ENCODE data around the gene QPRT.
"Not testable (repeated sequence)": the region's sequence is repeated elsewhere in the genome, so short reads cannot be mapped to it uniquely, and the experiment has no call there.

The QPRT gene

DNA sequence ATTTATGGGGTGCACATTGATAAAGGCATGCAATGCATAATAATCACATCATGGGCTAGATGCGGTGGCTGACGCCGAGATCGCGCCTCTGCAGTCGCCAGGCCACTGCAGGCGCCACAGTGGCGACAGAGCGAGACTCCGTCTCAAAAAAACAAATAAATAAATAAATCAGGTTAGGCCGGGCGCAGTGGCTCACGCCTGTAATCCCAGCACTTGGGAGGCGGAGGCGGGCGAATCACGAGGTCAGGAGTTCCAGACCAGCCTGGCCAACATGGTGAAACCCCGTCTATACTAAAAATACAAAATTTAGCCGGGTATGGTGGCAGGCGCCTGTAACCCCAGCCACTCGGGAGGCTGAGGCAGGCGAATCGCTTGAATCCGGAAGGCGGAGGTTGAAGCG, 13.6 kb downstream of the QPRT start:
- not testable (repeated sequence) for DNase-seq (ENCODE audit: low read depth in 1 of 2, low spot score in 1 of 2)

DNA sequence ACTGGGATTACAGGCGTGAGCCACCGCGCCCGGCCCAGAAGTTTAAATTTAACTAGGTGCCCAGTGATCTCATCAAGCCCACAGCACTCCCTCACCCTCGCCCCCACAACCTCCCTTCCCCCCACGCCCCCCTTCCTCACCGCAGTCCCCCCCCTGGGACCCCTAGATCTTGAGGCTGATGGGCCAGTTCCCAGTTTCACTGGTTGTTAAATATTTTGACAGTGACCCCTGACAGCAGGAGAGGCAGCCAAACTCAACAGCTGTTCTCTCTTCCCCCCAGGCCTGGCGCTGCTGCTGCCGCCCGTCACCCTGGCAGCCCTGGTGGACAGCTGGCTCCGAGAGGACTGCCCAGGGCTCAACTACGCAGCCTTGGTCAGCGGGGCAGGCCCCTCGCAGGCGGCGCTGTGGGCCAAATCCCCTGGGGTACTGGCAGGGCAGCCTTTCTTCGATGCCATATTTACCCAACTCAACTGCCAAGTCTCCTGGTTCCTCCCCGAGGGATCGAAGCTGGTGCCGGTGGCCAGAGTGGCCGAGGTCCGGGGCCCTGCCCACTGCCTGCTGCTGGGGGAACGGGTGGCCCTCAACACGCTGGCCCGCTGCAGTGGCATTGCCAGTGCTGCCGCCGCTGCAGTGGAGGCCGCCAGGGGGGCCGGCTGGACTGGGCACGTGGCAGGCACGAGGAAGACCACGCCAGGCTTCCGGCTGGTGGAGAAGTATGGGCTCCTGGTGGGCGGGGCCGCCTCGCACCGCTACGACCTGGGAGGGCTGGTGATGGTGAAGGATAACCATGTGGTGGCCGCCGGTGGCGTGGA, 15.6 kb downstream of the QPRT start:
- DNase-seq (ENCODE audit: low read depth in 1 of 2, low spot score in 1 of 2), result no peak

DNA sequence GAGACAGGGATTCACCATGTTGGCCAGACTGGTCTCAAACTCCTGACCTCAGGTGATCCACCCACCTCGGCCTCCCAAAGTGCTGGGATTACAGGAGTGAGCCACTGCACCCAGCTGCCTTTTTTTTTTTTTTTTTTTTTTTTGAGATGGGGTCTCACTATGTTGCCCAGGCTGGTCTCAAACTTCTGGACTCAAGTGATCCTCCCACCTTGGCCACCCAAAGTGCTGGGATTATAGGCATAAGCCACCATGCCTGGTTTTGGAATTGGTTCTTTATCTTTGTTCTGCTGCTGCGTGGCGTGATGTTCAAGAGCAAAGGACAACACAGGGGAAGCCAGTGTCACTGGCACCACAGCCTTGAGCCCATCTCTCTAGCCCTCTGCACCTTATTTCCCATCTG, 16.7 kb downstream of the QPRT start:
- not testable (repeated sequence) for DNase-seq (ENCODE audit: low read depth in 1 of 2, low spot score in 1 of 2)

DNA sequence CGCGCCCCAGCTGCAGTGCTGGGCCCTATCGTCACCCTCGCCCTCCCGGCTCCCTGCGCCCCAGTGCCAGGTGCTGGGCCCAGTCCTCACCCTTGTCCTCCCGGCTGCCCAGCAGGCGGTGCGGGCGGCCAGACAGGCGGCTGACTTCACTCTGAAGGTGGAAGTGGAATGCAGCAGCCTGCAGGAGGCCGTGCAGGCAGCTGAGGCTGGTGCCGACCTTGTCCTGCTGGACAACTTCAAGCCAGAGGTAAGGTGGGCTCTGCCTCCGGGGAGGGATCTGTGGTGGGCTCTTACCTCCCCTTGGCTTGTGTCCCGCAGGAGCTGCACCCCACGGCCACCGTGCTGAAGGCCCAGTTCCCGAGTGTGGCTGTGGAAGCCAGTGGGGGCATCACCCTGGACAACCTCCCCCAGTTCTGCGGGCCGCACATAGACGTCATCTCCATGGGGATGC, 17.9 kb downstream of the QPRT start:
- no peak for DNase-seq (ENCODE audit: low read depth in 1 of 2, low spot score in 1 of 2)

DNA sequence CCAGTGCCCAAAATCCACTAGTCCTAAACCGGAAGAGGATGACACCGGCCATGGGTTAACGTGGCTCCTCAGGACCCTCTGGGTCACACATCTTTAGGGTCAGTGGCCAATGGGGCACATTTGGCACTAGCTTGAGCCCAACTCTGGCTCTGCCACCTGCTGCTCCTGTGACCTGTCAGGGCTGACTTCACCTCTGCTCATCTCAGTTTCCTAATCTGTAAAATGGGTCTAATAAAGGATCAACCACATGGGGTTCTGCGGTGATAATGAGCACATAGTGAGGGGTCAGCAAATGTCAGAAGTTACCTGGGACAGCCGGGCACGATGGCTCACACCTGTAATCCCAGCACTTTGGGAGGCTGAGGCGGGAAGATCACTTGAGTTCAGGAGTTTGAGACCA, 18.4 kb downstream of the QPRT start:
- no peak for DNase-seq (ENCODE audit: low read depth in 1 of 2, low spot score in 1 of 2)

DNA sequence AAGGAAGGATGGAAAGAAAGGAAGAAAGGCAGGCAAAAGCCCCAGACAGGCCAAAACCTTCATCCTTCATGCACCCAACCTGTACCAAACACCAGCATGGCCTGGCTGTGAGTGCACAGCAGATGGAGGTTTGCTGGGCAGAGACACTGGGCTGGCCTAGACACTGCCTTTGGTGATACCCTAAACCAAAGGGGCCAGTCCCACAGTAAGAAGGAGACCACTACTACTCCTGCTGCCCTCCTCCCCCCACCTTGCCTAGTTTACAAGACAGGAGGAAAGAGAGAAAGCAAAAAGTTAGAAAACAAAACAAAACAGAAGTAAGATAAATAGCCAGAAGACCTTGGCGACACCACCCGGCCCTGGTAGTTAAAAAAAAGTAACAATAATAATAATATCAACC, 19.1 kb downstream of the QPRT start:
- DNase-seq (ENCODE audit: low read depth in 1 of 2, low spot score in 1 of 2), result no peak

DNA sequence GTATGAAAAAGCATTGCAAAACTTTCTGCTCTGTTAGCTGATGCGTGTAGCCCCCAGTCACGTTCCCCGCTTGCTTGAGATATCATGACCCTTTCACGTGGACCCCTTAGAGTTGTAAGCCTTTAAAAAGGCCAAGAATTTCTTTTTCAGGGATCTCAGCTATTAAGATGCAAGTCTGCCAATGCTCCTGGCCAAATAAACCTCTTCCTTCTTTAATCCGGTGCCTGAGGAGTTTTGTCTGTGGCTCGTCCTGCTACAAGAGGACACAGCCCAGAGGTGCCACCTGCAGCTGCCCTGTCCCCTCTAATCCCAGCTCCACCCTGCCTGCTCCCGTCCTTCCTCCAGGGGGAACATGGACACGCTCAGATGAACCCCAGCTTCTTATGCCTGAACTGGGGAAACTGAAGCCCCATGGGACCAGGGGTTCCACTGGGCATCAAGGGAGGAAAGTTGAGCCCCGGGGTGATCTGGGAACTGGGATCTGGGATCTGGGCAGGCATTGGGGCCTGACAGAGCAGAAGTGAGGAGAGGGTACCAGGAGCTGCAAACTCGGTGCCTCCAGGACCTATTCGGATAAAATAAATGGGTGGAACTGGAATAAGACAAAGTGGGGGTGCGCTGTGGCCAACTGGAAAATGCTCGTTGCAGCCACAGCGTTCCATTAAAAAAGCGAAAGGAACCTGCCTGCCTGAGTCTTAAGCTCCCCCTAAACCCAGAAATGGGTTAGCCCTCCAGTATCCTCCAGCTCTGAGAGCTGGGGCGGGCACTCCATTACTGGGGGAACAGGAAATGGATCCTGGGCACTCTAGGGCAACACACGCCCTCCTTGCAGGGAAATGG, 19.7 kb downstream of the QPRT start:
- no peak for DNase-seq (ENCODE audit: low read depth in 1 of 2, low spot score in 1 of 2)

DNA sequence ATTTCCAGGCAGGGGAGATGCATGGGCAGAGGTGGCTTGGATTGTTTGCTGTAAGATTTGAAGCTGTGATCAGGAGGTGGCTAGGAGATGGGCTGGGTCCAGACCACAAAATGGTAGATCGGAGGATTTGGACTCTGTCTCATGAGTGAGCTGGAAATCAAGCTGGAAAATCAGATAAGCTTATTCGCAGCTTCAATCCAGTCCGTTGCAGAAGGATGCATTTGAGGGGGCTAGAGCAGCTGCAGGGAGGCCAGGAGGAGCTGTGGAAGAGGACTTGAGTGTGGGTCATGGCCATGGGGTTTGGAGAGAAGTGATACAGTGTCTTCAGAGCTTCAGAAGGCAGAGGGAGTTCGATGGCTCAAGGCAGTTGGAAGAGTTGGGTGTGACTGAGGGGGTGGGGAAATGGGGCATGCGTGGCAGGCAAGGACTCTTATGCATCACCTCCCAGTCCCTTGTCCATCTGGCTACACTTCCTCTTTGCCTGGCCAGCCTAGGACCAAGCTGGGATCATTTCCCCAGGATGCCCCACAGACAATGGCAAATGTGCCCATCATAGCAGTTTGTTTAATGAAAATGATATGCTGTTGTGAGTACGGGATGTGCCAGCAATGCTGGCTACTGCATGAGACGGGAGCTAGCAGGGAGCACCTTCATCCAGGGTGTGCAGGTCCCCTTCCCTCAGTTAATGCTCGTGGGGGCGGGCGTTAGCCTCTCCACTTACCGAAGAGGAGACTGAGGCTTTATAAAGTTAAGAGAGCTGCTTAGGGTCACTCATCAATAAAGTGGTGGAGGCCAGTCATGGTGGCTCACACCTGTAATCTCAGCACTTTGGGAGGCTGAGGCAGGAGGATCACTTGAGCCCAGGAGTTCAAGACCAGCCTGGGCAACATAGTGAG, 20.6 kb downstream of the QPRT start:
- no peak for DNase-seq (ENCODE audit: low read depth in 1 of 2, low spot score in 1 of 2)

DNA sequence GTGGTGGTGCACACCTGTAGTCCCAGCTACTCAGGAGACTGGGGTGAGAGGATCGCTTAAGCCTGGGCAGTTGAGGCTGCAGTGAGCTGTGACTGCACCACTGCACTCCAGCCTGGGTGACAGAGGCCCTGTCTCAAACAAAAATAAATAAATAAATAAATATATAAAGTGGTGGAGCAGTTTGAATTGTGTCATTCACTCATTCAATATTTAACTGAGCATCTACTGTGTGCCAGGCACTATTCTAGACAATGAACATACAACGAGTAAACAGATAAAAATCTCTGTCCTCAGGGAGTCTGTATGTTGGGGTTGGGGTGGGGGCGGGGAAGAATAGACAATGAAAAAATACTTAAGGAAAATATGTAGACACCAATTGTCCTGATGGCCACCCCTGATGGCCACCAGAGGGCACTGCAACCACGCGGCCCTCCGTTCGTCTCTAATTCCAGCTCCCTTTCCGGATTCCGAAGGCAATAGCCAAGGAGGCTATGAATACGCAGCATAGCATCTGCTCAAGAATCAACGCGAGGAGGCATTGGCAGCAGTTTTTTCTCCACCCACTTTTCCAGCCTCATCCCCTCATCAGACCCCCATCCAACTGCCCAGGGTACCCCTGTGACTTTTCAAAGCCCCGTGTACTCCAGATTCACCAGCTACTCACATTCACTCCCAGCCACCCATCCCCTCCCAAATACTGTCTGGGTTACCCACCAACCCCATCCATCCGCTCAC, 21.4 kb downstream of the QPRT start:
- DNase-seq (ENCODE audit: low read depth in 1 of 2, low spot score in 1 of 2), result peak; percentile 55 to 64

DNA sequence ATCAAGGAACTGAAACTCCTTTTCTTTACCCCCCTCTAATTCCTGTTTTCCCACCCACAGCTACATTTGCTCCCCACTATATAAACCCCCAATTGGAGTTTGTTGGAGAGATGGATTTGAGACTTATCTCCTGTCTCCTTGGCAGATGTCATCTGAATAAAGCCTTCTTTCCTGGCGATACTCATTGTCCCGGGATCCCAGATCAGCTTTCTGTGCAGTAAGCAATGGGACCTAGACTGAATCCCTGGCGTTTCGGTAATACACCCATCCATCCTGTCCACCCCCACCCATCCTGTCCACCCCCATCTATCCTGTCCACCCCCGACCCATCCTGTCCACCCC, 22.2 kb downstream of the QPRT start:
- DNase-seq (ENCODE audit: low read depth in 1 of 2, low spot score in 1 of 2), result no peak

DNA sequence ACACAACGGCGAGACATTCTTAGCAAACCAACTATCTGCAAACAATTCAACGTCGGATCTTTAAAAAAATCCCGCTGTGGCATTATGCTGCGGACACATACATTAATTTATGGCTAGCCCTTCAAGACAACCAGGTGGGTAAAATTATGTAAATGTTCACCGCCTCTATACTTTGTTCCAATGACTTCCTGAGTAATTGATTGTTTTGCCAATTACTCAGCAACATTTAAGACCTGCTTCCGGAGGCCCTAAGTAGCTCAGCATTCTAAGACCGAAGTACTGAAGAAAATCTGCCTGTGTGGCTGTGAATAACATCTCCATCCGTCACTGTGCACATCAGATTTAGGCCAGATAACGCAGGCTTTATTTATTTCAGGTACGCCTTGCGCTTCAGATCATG, 23.3 kb downstream of the QPRT start:
- no peak for DNase-seq (ENCODE audit: low read depth in 1 of 2, low spot score in 1 of 2)

DNA sequence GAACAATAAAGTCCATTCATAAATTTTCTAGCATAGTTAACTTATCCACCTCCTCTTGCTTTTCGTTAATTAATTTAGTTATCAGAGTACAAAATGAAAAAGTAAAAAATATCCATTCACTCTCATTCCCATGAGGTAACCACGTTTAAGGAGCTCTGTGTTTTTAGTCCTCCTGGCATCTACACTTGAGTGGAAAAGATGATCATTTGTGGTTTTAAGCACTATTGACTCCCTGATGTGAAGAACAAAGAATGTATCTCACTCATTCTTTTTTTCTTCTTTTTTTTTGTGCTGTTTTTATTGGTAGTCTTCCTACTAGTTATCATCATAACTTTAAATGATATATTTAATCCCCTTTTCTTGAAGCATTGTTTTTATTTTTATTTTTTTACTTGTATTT, 26.1 kb downstream of the QPRT start:
- DNase-seq (ENCODE audit: low read depth in 1 of 2, low spot score in 1 of 2), result no peak

DNA sequence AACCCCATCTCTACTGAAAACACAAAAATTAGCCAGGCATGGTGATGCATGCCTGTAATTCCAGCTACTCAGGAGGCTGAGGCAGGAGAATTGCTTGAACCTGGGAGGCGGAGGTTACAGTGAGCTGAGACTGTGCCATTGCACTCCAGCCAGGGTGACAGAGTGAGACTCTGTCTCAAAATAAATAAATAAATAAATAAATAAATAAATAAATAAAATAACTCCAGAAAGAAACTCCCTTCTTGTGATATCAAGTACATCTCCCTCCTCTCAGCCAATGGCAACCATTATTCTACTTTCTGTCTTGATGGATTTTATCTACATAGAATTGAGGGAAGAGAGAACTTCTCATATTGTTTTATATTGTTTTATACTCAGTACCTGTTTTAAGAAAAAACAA, 28.2 kb downstream of the QPRT start:
- not testable (repeated sequence) for DNase-seq (ENCODE audit: low read depth in 1 of 2, low spot score in 1 of 2)

DNA sequence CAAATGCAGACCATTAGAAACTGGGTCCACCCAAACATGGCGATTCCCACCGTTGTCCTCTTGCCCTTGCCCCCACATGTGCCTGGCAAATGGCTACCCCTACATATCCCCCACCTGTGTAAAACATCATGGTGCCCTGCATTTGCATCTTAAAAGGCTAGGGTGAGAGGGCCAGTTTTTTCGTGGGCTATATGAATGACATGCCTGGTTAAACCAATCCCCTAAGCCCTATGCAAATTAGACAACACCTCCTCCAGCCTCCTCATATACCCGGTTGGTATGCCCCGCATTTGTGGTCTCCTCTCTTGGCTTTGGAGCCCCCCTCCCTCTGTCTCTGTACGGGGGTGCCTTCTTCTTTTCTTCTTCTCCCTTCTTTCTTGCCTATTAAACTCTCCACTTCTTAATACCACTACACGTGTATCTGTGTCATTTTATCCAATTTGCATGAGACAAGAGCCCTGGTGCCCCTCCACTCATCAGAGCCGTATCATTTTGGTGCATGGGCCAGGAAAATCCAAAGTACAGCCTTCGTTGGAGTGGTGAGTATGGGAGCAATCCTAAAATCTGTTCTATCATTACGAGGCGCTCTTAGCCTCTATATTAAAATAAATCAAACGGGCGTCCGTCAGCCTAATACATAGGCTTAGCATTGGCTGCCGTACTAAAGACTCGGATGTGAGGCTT, 30.1 kb downstream of the QPRT start:
- DNase-seq (ENCODE audit: low read depth in 1 of 2, low spot score in 1 of 2), result no peak

DNA sequence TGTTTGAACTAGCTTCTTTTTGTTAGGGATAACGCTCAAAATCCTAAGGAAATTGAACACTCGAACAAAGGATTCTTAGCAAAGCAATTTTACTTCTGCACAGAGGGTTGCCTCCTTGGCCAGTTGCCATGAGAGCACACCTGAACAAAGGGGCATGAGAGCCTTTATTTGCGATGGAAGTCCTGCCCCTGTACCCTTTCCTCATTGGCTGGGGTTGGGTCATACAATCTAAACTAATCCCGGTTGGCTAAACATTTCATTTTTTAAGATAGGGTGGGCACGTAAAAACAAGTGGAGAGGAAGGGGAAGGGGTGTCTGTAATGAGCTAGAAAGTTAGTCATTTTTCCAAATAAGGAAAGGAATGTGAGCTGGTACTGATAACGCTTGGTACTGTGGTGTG, 30.7 kb downstream of the QPRT start:
- DNase-seq (ENCODE audit: low read depth in 1 of 2, low spot score in 1 of 2), result not testable (repeated sequence)

DNA sequence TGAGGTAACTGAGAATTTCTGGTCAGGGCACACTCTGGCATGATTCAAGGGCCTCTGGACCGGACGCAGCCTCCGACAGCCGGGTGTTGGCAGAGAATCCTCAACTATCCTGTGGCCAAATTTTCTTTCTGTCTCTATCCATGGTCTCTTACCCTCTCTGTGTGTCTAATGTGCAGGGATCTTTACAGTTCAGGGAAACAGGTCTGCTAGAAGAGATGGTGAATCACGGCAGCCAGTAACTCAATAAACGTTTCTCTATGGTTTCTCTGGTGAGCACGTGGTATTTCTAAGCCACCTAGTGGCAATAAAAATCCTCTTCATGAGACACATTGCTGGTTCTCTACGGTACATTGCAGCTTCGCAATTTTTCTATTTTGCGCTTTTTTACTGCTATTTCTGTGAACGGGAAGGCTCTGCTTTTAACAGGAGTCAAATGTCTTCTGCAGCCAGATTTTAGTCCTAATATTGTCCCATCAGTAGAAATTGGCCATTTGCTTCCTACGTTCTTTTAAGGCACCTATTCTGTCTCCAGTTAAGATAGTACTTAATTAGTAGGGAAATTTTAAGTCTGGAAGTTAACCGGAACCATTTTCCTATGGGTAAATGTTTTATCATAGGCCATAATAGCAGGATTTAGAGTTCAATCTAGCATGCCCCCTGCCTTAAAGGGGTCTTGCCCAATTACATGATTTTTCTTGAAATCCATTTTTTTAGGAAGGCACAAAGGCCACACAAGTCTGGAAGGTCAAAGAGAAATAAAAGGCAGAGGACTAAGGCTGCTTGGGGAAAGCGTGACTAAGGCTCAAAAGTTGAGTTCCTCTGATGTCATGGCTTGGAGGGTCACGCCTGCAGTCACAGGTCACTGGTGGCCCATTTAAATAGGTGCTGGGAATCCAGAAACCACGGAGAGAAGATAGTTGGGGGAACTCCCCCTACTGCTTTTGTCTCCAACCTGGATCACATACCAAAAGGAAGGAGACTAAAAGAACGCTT, 31.5 kb downstream of the QPRT start:
- no peak for DNase-seq (ENCODE audit: low read depth in 1 of 2, low spot score in 1 of 2)

DNA sequence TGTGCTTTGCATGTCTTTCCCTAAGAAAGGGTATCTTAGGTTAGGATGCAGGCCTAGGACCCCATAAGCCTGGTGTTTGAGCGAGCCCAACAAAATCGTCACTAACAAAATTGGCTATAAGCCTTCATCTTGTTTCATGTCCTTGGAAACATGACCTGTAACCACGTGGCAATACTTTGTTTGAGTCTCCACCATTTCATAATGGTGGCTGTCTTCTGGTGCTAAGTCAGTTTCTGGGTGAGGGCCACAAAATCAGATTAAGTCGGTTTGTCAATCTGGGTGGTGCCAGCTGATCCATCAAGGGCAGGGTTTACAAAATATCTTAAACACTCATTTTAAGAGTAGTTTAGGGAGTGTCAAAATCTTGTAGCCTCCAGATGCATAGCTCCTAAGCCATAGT, 33.8 kb downstream of the QPRT start:
- DNase-seq (ENCODE audit: low read depth in 1 of 2, low spot score in 1 of 2), result no peak

DNA sequence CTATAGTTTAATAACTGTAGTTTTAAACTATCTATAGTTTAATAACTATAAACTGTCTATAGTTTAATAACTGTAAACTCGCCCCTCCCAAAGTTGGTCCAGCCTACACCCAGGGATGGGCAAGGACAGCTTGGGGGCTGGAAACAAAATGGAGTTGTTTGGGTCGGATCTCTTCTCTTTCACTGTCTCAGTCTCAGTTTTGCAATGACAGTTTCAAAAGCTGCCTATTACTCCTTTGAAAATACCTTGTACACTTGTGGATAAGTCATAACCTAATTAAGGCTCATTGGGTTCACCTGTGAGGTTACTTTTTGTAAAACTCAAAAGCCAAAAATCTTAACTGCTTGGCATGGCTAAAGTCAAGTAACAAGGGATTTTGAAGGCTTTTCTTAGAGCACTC, 35.4 kb downstream of the QPRT start:
- DNase-seq (ENCODE audit: low read depth in 1 of 2, low spot score in 1 of 2), result no peak

DNA sequence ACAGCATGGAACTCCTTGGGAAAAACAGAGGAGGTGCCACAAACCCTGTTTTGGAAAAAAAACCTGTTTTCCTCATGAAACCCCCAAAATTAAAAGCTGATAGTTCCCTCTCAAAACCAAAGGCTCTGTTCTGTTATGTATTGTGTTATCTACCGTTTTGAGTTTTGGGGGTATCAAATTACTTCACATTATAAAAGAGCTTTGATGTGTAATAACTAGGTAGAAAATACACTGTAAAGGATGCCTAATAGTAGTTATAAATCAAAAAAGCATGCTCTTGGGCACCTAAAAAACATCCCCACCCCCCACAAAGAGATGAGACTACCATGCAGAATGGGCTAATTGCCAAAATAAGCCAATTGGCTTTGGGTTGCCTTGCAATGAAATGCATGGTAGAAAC, 36.0 kb downstream of the QPRT start:
- DNase-seq (ENCODE audit: low read depth in 1 of 2, low spot score in 1 of 2), result no peak

All from stimulated activated CD4-positive, alpha-beta T cell treated with anti-CD3 and anti-CD28 coated beads, Interleukin-15, amount 100 ng/mL, for 1 hour (primary cell).